Psoas muscle (tissue), 8 donors: ENCODE measurements around the gene FGB. TPM values are rescaled to one million over a fixed set of nuclear protein-coding genes. Genes with fewer than 3 reads are reported as not detected.

Experiments
- ATAC-seq, 4 donors: fragments of 200-7000 bp; cut with Tn5 transposase; one replicate each; pipeline ENCODE4 v1.9.1; 2020; ENCODE audit warnings: moderate library complexity in 3 of 4, mild to moderate bottlenecking in 2 of 4
- DNase-seq, 2 donors: peaks; one replicate each; pipeline ENCODE4 v3.0.0-alpha.2; 2020
- H3K27ac ChIP-seq: fragments of 200-600 bp; one replicate; pipeline ENCODE4 v1.8.0; 2022
- H3K27me3 ChIP-seq, 3 donors: fragments of 200-600 bp in 1 of 3; one replicate each; pipeline versions ENCODE4 v1.6.1 to v1.8.0; 2013 to 2022; ENCODE audit warnings: low read length in 2 of 3, mild to moderate bottlenecking in 2 of 3, moderate library complexity in 1 of 3; ENCODE audit not compliant: insufficient read depth in 3 of 3
- H3K36me3 ChIP-seq, 2 donors: fragments of 200-600 bp in 1 of 2; one replicate each; pipeline versions ENCODE4 v1.6.1 to v1.8.0; 2013 to 2022; ENCODE audit warnings: low read depth in 1 of 2, mild to moderate bottlenecking in 1 of 2, moderate library complexity in 1 of 2; ENCODE audit not compliant: insufficient read depth in 1 of 2
- H3K4me1 ChIP-seq: fragments of 200-600 bp; one replicate; pipeline ENCODE4 v1.8.0; 2022
- H3K4me3 ChIP-seq: fragments of 200-600 bp; one replicate; pipeline ENCODE4 v1.8.0; 2022; ENCODE audit warnings: mild to moderate bottlenecking
- H3K9me3 ChIP-seq: fragments of 200-600 bp; one replicate; pipeline ENCODE4 v1.8.0; 2022
- CTCF ChIP-seq: fragments of 200-600 bp; IDR thresholded peaks from one replicate; pipeline ENCODE4 v1.8.0; 2022; ENCODE audit warnings: antibody characterized with exemption
- WGBS, 3 donors: extraction: QIAGEN DNeasy Blood & Tissue Kit; methylation state at CpG; one replicate each; pipeline versions ENCODE4 v1.1.6 to v1.1.7; 2013; 5-methylcytosine and 5-hydroxymethylcytosine counted together
- intact Hi-C, 2 donors: fragments of 100-400 bp; cut with DNase I; formaldehyde crosslinking; loops; one replicate each; pipeline versions ENCODE4 v1.11.0 to v1.14.2; 2022
- polyA plus RNA-seq, 3 donors: library from polyadenylated mRNA; stranded (reverse); fragments of 200-250 nt; gene quantifications; one replicate each; pipeline ENCODE4 v1.2.3, GENCODE V29; 2013
- total RNA-seq, 4 donors: library from RNA; stranded (reverse); fragmentation: NEBNext Ultra II Directional in 2 of 4; extraction: Animal tissue kit (Norgen Biotek cat#: 25700) in 2 of 4; gene quantifications; one replicate each; pipeline versions ENCODE4 v1.2.1 to v1.2.4, GENCODE V29; 2021 to 2023
- donor health status: healthy with polysubstance abuse.
- donor health status: DM: no; HTN: no; CAD: no; lungs with moderate emphysema.
- donor health status: Bipolar disorder and iron deficiency.
- donor health status: healthy.
- donor health status: DM: yes; HTN: yes; CAD: no.
- donor health status: DM: no; HTN: no; CAD: no.
- donor health status: DM: no; HTN: no; CAD: no.
- donor health status: DM: yes; HTN: yes; CAD: no.

The FGB gene
- total and polyA plus RNA-seq, 7 donors, result 0.54 to 0.77 TPM; not detected in 5

- H3K36me3 ChIP-seq, result no peaks in the 10 kb centered on the region
- no peak overlapping the region for H3K4me3 ChIP-seq
- no peaks in the 10 kb centered on the region for H3K9me3 ChIP-seq
- intact Hi-C loops, result no loop called here
- no peak for ATAC-seq
- H3K4me1 ChIP-seq, result no peaks in the 10 kb centered on the region
- peaks cover 0 to 3% (median 3%) of the 10 kb centered on the region in 3 donors for H3K27me3 ChIP-seq
- H3K27ac ChIP-seq, result no peak overlapping the region
- TF ChIP-seq CTCF, result no peak
- no peak for DNase-seq
Measured at GRCh38 chr4:154521607-154522006, 41.2 kb upstream of the FGB start.

GRCh38 chr4:154526151-154526550, 36.7 kb upstream of the FGB start:
- DNase-seq, result no peak
- H3K27me3 ChIP-seq, result peaks cover 0 to 3% (median 3%) of the 10 kb centered on the region in 3 donors
- no peak overlapping the region for H3K4me3 ChIP-seq
- TF ChIP-seq CTCF, result no peak
- intact Hi-C loops, result no loop called here
- no peak overlapping the region for H3K27ac ChIP-seq
- H3K4me1 ChIP-seq, result no peaks in the 10 kb centered on the region
- WGBS, 3 donors, result 40 to 44% (median 42%) methylated on average over 2 of the region's 2 CpGs
- H3K36me3 ChIP-seq, result no peaks in the 10 kb centered on the region
- no peaks in the 10 kb centered on the region for H3K9me3 ChIP-seq
- ATAC-seq, result no peak

- intact Hi-C loops, result no loop called here
- no peaks in the 10 kb centered on the region for H3K36me3 ChIP-seq
- no peak for DNase-seq
- no peaks in the 10 kb centered on the region for H3K4me1 ChIP-seq
- H3K27ac ChIP-seq, result no peak overlapping the region
- no peak for TF ChIP-seq CTCF
- H3K27me3 ChIP-seq, result peaks cover 0 to 3% (median 3%) of the 10 kb centered on the region in 3 donors
- H3K9me3 ChIP-seq, result no peaks in the 10 kb centered on the region
- no peak overlapping the region for H3K4me3 ChIP-seq
- no peak for ATAC-seq
- WGBS, 3 donors, result 79 to 83% (median 81%) methylated on average over 4 of the region's 4 CpGs
Measured at GRCh38 chr4:154527308-154527707, 35.5 kb upstream of the FGB start.

GRCh38 chr4:154528869-154529268, 33.9 kb upstream of the FGB start:
- Histone ChIP-seq H3K27me3 (peaks cover 0 to 3% (median 3%) of the 10 kb centered on the region in 3 donors), H3K4me1 (no peaks in the 10 kb centered on the region), H3K27ac (no peak overlapping the region), H3K36me3 (no peaks in the 10 kb centered on the region), H3K4me3 (no peak overlapping the region), H3K9me3 (no peaks in the 10 kb centered on the region)
- intact Hi-C loops, result no loop called here
- 46 to 56% (median 48%) methylated on average over 2 of the region's 2 CpGs for WGBS, 3 donors
- DNase-seq, result no peak
- no peak for TF ChIP-seq CTCF
- ATAC-seq, result no peak

- no peak overlapping the region for H3K27ac ChIP-seq
- H3K4me3 ChIP-seq, result no peak overlapping the region
- no peaks in the 10 kb centered on the region for H3K4me1 ChIP-seq
- no peaks in the 10 kb centered on the region for H3K36me3 ChIP-seq
- DNase-seq, result no peak
- peaks cover 0 to 3% (median 0%) of the 10 kb centered on the region in 3 donors for H3K27me3 ChIP-seq
- ATAC-seq, result no peak
- no peaks in the 10 kb centered on the region for H3K9me3 ChIP-seq
- WGBS, 3 donors, result 82 to 87% (median 83%) methylated on average over 4 of the region's 4 CpGs
- no peak for TF ChIP-seq CTCF
- intact Hi-C loops, result no loop called here
Measured at GRCh38 chr4:154529728-154530519, 32.9 kb upstream of the FGB start.
